ENCODE data around the gene PPIA.
"Not testable (repeated sequence)": the region's sequence is repeated elsewhere in the genome, so short reads cannot be mapped to it uniquely, and the experiment has no call there.

PPIA gene

GRCh38 chr7:44811571-44811970 lies 15.1 kb downstream of the PPIA start:
- Histone ChIP-seq H3K27me3 (ENCODE audit: control insufficient read depth, insufficient read depth, low read length) (no peaks in the 10 kb centered on the region), H3K9me3 (replicated peaks; ENCODE audit: low read length) (no peaks in the 10 kb centered on the region), H3K4me2 (ENCODE audit: low read length) (no peak overlapping the region), H3K4me3 (ENCODE audit: low read length) (no peak overlapping the region), H3K9ac (ENCODE audit: low read depth, low read length) (no peak overlapping the region), H3K36me3 (ENCODE audit: insufficient read depth, low read length) (no peaks in the 10 kb centered on the region), H3K4me1 (ENCODE audit: control insufficient read depth, insufficient read depth, low read length) (no peaks in the 10 kb centered on the region)

- Histone ChIP-seq H3K9me3 (replicated peaks; ENCODE audit: low read length) (no peaks in the 10 kb centered on the region), H3K4me1 (ENCODE audit: control insufficient read depth, insufficient read depth, low read length) (no peaks in the 10 kb centered on the region), H3K4me2 (ENCODE audit: low read length) (no peak overlapping the region), H3K4me3 (ENCODE audit: low read length) (no peak overlapping the region), H3K36me3 (ENCODE audit: insufficient read depth, low read length) (no peaks in the 10 kb centered on the region), H3K9ac (ENCODE audit: low read depth, low read length) (no peak overlapping the region), H3K27me3 (ENCODE audit: control insufficient read depth, insufficient read depth, low read length) (no peaks in the 10 kb centered on the region)
Observed at GRCh38 chr7:44814919-44815318, 18.4 kb downstream of the PPIA start.

DNA sequence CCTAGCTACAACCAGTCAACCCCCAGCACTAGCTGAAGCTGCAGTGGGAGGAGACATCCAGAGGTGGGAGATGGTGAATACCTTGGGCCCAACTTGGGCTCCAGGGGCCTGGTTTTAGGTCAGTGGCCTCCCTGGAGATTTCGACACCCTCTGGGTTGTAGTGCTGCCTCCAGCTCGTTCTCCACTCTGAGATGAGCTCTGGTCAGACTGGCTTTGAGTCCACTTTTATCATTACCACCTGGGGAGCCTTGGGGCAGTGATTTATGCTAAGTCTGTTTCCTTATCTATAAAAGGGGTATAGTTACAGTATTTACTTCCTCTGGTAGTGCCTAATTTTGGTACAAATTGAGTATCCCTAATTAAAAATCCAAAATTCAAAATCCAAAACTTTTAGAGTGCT lies 22.8 kb downstream of the PPIA start:
- Histone ChIP-seq H3K9me3 (replicated peaks; ENCODE audit: low read length) (no peaks in the 10 kb centered on the region), H3K9ac (ENCODE audit: low read depth, low read length) (no peak overlapping the region), H3K4me2 (ENCODE audit: low read length) (no peak overlapping the region), H3K27me3 (ENCODE audit: control insufficient read depth, insufficient read depth, low read length) (no peaks in the 10 kb centered on the region), H3K4me3 (ENCODE audit: low read length) (no peak overlapping the region), H3K36me3 (ENCODE audit: insufficient read depth, low read length) (no peaks in the 10 kb centered on the region), H3K4me1 (ENCODE audit: control insufficient read depth, insufficient read depth, low read length) (no peaks in the 10 kb centered on the region)

DNA sequence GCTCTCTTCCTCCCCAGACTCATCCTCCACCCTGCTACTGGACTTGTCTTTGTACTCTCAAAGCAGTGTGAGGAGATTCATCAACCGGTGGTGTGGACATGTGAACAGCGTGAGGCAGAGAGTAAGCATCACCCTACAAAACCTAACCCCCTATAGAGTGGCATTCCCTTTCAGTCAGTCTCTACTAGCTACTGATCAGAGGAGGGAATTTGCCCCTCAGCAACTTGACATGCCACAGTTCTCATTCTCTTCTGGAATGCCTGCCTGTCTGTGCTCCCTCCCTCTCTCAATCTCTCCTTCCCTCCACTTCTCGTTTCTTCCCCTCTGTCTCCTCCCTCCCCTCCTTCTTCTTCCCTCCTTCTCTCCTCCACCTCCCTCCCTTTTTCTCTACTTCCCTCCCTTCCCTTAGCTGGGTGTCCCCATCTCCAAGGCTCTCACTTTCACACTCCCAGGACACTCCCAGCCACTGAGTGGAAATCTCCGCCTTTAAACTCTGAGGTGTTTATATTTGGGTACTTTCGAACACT lies 26.8 kb downstream of the PPIA start:
- no peaks in the 10 kb centered on the region for H3K4me1 ChIP-seq (ENCODE audit: control insufficient read depth, insufficient read depth, low read length)
- no peaks in the 10 kb centered on the region for H3K27me3 ChIP-seq (ENCODE audit: control insufficient read depth, insufficient read depth, low read length)
- no peak overlapping the region for H3K9ac ChIP-seq (ENCODE audit: low read depth, low read length)
- peaks cover 3% of the 10 kb centered on the region for H3K36me3 ChIP-seq (ENCODE audit: insufficient read depth, low read length)
- no peak overlapping the region for H3K4me3 ChIP-seq (ENCODE audit: low read length)
- no peak overlapping the region for H3K4me2 ChIP-seq (ENCODE audit: low read length)
- H3K9me3 ChIP-seq (replicated peaks; ENCODE audit: low read length), result no peaks in the 10 kb centered on the region

GRCh38 chr7:44824894-44825526 lies 28.5 kb downstream of the PPIA start:
- Histone ChIP-seq H3K36me3 (ENCODE audit: insufficient read depth, low read length) (peaks cover 17% of the 10 kb centered on the region), H3K4me1 (ENCODE audit: control insufficient read depth, insufficient read depth, low read length) (no peaks in the 10 kb centered on the region), H3K9ac (ENCODE audit: low read depth, low read length) (no peak overlapping the region), H3K4me3 (ENCODE audit: low read length) (no peak overlapping the region), H3K27me3 (ENCODE audit: control insufficient read depth, insufficient read depth, low read length) (no peaks in the 10 kb centered on the region), H3K9me3 (replicated peaks; ENCODE audit: low read length) (no peaks in the 10 kb centered on the region), H3K4me2 (ENCODE audit: low read length) (no peak overlapping the region)

DNA sequence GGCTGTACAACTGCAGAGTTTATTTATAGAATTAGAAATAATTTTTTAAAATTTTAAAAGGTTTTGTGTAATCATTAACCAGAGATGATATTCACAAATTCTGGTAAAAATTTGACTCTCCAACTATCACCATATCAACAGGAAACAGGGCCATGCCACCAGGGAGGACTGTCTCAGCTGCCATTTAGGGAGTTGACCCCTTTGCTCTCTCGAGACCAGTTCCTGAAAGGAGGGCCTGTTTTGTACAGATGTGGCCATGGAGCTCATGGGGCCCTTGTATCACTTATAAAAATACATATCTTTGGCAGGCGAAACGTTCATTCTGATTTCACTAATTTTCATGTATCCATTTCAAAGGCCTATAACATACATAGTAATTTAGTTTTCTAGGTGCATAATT lies 31.1 kb downstream of the PPIA start:
- no peaks in the 10 kb centered on the region for H3K9me3 ChIP-seq (replicated peaks; ENCODE audit: low read length)
- no peak overlapping the region for H3K4me3 ChIP-seq (ENCODE audit: low read length)
- no peaks in the 10 kb centered on the region for H3K4me1 ChIP-seq (ENCODE audit: control insufficient read depth, insufficient read depth, low read length)
- no peaks in the 10 kb centered on the region for H3K27me3 ChIP-seq (ENCODE audit: control insufficient read depth, insufficient read depth, low read length)
- peaks cover 26% of the 10 kb centered on the region for H3K36me3 ChIP-seq (ENCODE audit: insufficient read depth, low read length)
- no peak overlapping the region for H3K4me2 ChIP-seq (ENCODE audit: low read length)
- no peak overlapping the region for H3K9ac ChIP-seq (ENCODE audit: low read depth, low read length)

DNA sequence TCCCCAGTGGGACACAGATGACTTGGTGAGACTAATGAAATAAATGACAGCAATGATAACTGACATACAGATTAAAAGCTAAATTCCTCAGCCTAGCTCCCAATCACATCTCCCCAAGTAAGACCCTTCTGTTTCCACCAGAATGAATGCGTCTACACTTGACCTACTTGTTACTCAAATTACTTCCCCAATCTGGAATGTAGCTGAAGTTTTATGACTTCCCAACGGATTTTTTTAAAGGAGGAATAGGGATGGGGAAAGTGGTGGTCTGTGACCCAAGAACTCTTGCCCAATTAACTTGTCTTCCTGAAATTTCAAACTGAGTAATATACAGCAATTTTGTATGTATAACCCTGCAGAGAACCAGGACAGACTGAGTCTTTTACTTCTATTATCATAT lies 42.3 kb downstream of the PPIA start:
- Histone ChIP-seq H3K4me1 (ENCODE audit: control insufficient read depth, insufficient read depth, low read length) (no peaks in the 10 kb centered on the region), H3K9me3 (replicated peaks; ENCODE audit: low read length) (no peaks in the 10 kb centered on the region), H3K9ac (ENCODE audit: low read depth, low read length) (no peak overlapping the region), H3K36me3 (ENCODE audit: insufficient read depth, low read length) (peaks cover 18% of the 10 kb centered on the region), H3K27me3 (ENCODE audit: control insufficient read depth, insufficient read depth, low read length) (no peaks in the 10 kb centered on the region), H3K4me2 (ENCODE audit: low read length) (no peak overlapping the region), H3K4me3 (ENCODE audit: low read length) (no peak overlapping the region)

DNA sequence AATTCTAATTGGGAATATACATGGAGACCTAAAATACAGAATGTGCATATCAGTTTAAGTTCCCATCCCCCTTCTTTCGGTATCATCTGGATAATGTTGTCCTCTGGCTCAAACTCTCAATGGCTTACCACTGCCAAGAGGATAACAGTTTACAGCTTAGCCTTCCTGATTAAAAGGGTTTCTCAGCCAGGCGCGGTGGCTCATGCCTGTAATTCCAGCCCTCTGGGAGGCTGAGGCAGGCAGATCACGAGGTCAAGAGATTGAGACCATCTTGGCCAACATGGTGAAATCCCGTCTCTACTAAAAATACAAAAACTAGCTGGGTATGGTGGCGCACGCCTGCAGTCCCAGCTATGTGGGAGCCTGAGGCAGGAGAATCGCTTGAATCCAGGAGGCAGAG lies 46.2 kb downstream of the PPIA start:
- not testable (repeated sequence) for H3K4me2 ChIP-seq (ENCODE audit: low read length); H3K27me3 ChIP-seq (ENCODE audit: control insufficient read depth, insufficient read depth, low read length); H3K9me3 ChIP-seq (replicated peaks; ENCODE audit: low read length); H3K4me3 ChIP-seq (ENCODE audit: low read length); H3K9ac ChIP-seq (ENCODE audit: low read depth, low read length)
- Histone ChIP-seq H3K36me3 (ENCODE audit: insufficient read depth, low read length) (peaks cover 16% of the 10 kb centered on the region), H3K4me1 (ENCODE audit: control insufficient read depth, insufficient read depth, low read length) (peaks cover 18% of the 10 kb centered on the region)

GRCh38 chr7:44843440-44843839 lies 47.0 kb downstream of the PPIA start:
- H3K9ac ChIP-seq (ENCODE audit: low read depth, low read length); H3K4me2 ChIP-seq (ENCODE audit: low read length); H3K9me3 ChIP-seq (replicated peaks; ENCODE audit: low read length); H3K4me3 ChIP-seq (ENCODE audit: low read length); H3K27me3 ChIP-seq (ENCODE audit: control insufficient read depth, insufficient read depth, low read length): not testable (repeated sequence)
- H3K4me1 ChIP-seq (ENCODE audit: control insufficient read depth, insufficient read depth, low read length), result peaks cover 18% of the 10 kb centered on the region
- H3K36me3 ChIP-seq (ENCODE audit: insufficient read depth, low read length), result peaks cover 14% of the 10 kb centered on the region

DNA sequence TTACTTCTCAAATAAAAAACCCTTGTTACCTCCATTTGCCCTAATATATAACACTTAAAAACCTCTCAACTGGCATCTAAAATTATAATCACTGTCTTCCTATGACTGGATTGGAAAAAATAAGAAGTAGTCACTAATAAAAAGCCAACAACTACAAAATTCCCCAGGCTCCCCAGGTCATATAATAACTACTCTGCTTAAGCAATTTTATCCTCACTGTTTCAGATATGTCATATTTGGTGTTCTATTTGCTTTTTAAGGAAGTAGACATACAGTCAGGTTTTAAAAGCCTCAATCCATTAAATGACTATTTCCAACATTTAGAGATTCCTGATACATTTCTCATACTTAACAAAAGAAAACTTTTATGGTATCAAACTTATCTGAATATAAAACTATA lies 49.0 kb downstream of the PPIA start:
- H3K4me3 ChIP-seq (ENCODE audit: low read length), result peak overlapping the region; percentile 87
- peaks cover 24% of the 10 kb centered on the region for H3K4me1 ChIP-seq (ENCODE audit: control insufficient read depth, insufficient read depth, low read length)
- no peaks in the 10 kb centered on the region for H3K27me3 ChIP-seq (ENCODE audit: control insufficient read depth, insufficient read depth, low read length)
- H3K9ac ChIP-seq (ENCODE audit: low read depth, low read length), result peak overlapping the region; percentile 61
- H3K4me2 ChIP-seq (ENCODE audit: low read length), result peak overlapping the region; percentile 83
- H3K9me3 ChIP-seq (replicated peaks; ENCODE audit: low read length), result no peaks in the 10 kb centered on the region
- peaks cover 5% of the 10 kb centered on the region for H3K36me3 ChIP-seq (ENCODE audit: insufficient read depth, low read length)

DNA sequence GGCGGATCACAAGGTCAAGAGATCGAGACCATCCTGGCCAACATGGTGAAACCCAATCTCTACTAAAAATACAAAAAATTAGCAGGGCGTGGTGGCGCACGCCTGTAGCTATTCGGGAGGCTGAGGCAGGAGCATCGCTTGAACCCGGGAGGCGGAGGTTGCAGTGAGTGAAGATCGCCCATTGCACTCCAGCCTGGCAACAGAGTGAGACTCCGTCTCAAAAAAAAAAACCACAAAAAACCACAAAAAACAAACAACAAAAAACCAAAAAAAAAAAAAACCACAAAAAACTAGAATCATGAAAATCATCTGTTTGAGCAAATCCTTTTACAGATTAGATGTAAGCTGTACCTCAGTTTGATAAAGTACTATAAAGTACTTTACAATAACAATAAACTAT lies 49.9 kb downstream of the PPIA start:
- not testable (repeated sequence) for H3K36me3 ChIP-seq (ENCODE audit: insufficient read depth, low read length); H3K9me3 ChIP-seq (replicated peaks; ENCODE audit: low read length); H3K27me3 ChIP-seq (ENCODE audit: control insufficient read depth, insufficient read depth, low read length)
- Histone ChIP-seq H3K4me1 (ENCODE audit: control insufficient read depth, insufficient read depth, low read length) (peaks cover 24% of the 10 kb centered on the region), H3K4me3 (ENCODE audit: low read length) (peak overlapping the region; percentile 87), H3K9ac (ENCODE audit: low read depth, low read length) (peak overlapping the region; percentile 87), H3K4me2 (ENCODE audit: low read length) (peak overlapping the region; percentile 83)

GRCh38 chr7:44846816-44847508 lies 50.5 kb downstream of the PPIA start:
- Histone ChIP-seq H3K9ac (ENCODE audit: low read depth, low read length) (peak overlapping the region; percentile 87), H3K4me2 (ENCODE audit: low read length) (peak overlapping the region; percentile 83), H3K9me3 (replicated peaks; ENCODE audit: low read length) (no peaks in the 10 kb centered on the region), H3K36me3 (ENCODE audit: insufficient read depth, low read length) (no peaks in the 10 kb centered on the region), H3K4me3 (ENCODE audit: low read length) (peak overlapping the region; percentile 87), H3K27me3 (ENCODE audit: control insufficient read depth, insufficient read depth, low read length) (no peaks in the 10 kb centered on the region), H3K4me1 (ENCODE audit: control insufficient read depth, insufficient read depth, low read length) (peaks cover 24% of the 10 kb centered on the region)
